DMS 273 (cell line): ENCODE data around the gene MAGOH.
"Not testable (repeated sequence)": the region's sequence is repeated elsewhere in the genome, so short reads cannot be mapped to it uniquely, and the experiment has no call there.

Experiments used
- DNase-seq: peaks from one replicate; lab custom pipeline; 2025; ENCODE audit not compliant: unreplicated experiment; lab: John Stamatoyannopoulos, UW

The MAGOH gene

GRCh38 chr1:53241828-53242227 lies 3.5 kb upstream of the MAGOH start:
- DNase-seq, result no peak

GRCh38 chr1:53237638-53238037 lies 680 bp downstream of the MAGOH start:
- peak; percentile 30 for DNase-seq

- no peak for DNase-seq
Observed at GRCh38 chr1:53220962-53221286, 17.4 kb downstream of the MAGOH start.

GRCh38 chr1:53220171-53220961 lies 18.0 kb downstream of the MAGOH start, which contains the start of gene CZIB:
TSS of gene CZIB (minus strand) at chr1:53220634. CDS start at chr1:53220575, 59 bp downstream.
- peak; percentile 97 for DNase-seq

GRCh38 chr1:53219711-53220110 lies 18.6 kb downstream of the MAGOH start:
- DNase-seq, result no peak

- DNase-seq, result no peak
Observed at GRCh38 chr1:53218201-53218600, 20.1 kb downstream of the MAGOH start.

- no peak for DNase-seq
Observed at GRCh38 chr1:53214376-53214940, 23.9 kb downstream of the MAGOH start.

- DNase-seq, result no peak
Observed at GRCh38 chr1:53210954-53211353, 27.4 kb downstream of the MAGOH start.

GRCh38 chr1:53210352-53210751 lies 28.0 kb downstream of the MAGOH start:
- DNase-seq, result no peak

- DNase-seq, result no peak
Observed at GRCh38 chr1:53207726-53208125, 30.6 kb downstream of the MAGOH start.

- no peak for DNase-seq
Observed at GRCh38 chr1:53206735-53207379, 31.5 kb downstream of the MAGOH start.

- DNase-seq, result peak; percentile 35
Observed at GRCh38 chr1:53206083-53206685, 32.1 kb downstream of the MAGOH start.

GRCh38 chr1:53205496-53205895 lies 32.8 kb downstream of the MAGOH start:
- DNase-seq, result not testable (repeated sequence)

- no peak for DNase-seq
Observed at GRCh38 chr1:53203466-53203865, 34.9 kb downstream of the MAGOH start.

- peak; percentile 56 for DNase-seq
Observed at GRCh38 chr1:53198241-53198651, 40.1 kb downstream of the MAGOH start.

GRCh38 chr1:53197291-53198200 lies 40.8 kb downstream of the MAGOH start:
- peak; percentile 52 for DNase-seq

- peak; percentile 98 for DNase-seq
Observed at GRCh38 chr1:53196485-53197290, 41.6 kb downstream of the MAGOH start, which contains the start of gene CPT2. TSS of gene CPT2 (plus strand) at chr1:53196824. CDS start at chr1:53196944, 120 bp downstream.

- no peak for DNase-seq
Observed at GRCh38 chr1:53196017-53196484, 42.3 kb downstream of the MAGOH start.

- DNase-seq, result no peak
Observed at GRCh38 chr1:53195246-53196016, 42.9 kb downstream of the MAGOH start.
